Ammon's horn (tissue), 1 donor: Measurements from ENCODE around the gene AQP12B.
"Not testable (repeated sequence)": the region's sequence is repeated elsewhere in the genome, so short reads cannot be mapped to it uniquely, and the experiment has no call there.

Experiments used
- DNase-seq: peaks from one replicate; pipeline ENCODE4 v3.0.0-alpha.2; 2016; ENCODE audit warnings: low spot score

Gene AQP12B

GRCh38 chr2:240682431-240683224 lies at the start of gene AQP12B:
TSS of gene AQP12B (minus strand) at chr2:240682885. CDS start at chr2:240682837, 48 bp downstream.
- DNase-seq: not testable (repeated sequence)

GRCh38 chr2:240732184-240732583 lies 49.5 kb upstream of the AQP12B start:
- no peak for DNase-seq

GRCh38 chr2:240731178-240731545 lies 48.5 kb upstream of the AQP12B start:
- no peak for DNase-seq

- DNase-seq: no peak
Observed at GRCh38 chr2:240730501-240731177, 48.0 kb upstream of the AQP12B start.

- DNase-seq: no peak
Observed at GRCh38 chr2:240728827-240729226, 46.1 kb upstream of the AQP12B start.

- no peak for DNase-seq
Observed at GRCh38 chr2:240728361-240728760, 45.7 kb upstream of the AQP12B start.

GRCh38 chr2:240727913-240728312 lies 45.2 kb upstream of the AQP12B start:
- DNase-seq: no peak

GRCh38 chr2:240727439-240727838 lies 44.8 kb upstream of the AQP12B start:
- no peak for DNase-seq

GRCh38 chr2:240726876-240727275 lies 44.2 kb upstream of the AQP12B start:
- no peak for DNase-seq

GRCh38 chr2:240725671-240726070 lies 43.0 kb upstream of the AQP12B start:
- DNase-seq: no peak

GRCh38 chr2:240725266-240725665 lies 42.6 kb upstream of the AQP12B start:
- no peak for DNase-seq

GRCh38 chr2:240724431-240724830 lies 41.7 kb upstream of the AQP12B start:
- no peak for DNase-seq

GRCh38 chr2:240723851-240724250 lies 41.2 kb upstream of the AQP12B start:
- DNase-seq: no peak

GRCh38 chr2:240722796-240723735 lies 40.4 kb upstream of the AQP12B start:
- DNase-seq: no peak

GRCh38 chr2:240722376-240722775 lies 39.7 kb upstream of the AQP12B start:
- no peak for DNase-seq

GRCh38 chr2:240721596-240722180 lies 39.0 kb upstream of the AQP12B start:
- no peak for DNase-seq

- peak; percentile 57 for DNase-seq
Observed at GRCh38 chr2:240720686-240721595, 38.3 kb upstream of the AQP12B start.

- DNase-seq: no peak
Observed at GRCh38 chr2:240719676-240720545, 37.2 kb upstream of the AQP12B start.

- DNase-seq: no peak
Observed at GRCh38 chr2:240718896-240719490, 36.3 kb upstream of the AQP12B start.
